Osteocyte (in vitro differentiated cells): ENCODE results near the gene JMJD7. TPM values are rescaled to one million over a fixed set of nuclear protein-coding genes. Genes with fewer than 3 reads are reported as not detected.
"Not testable (repeated sequence)": the region's sequence is repeated elsewhere in the genome, so short reads cannot be mapped to it uniquely, and the experiment has no call there.

Experiments used
- DNase-seq: peaks from one replicate; pipeline ENCODE4 v3.0.0; 2021; ENCODE audit warnings: mixed read lengths; ENCODE audit not compliant: unreplicated experiment; ENCODE audit errors: extremely low spot score
- H3K27ac Mint-ChIP-seq: one replicate; pipeline ENCODE4 v1.8.0; 2021; ENCODE audit warnings: mild to moderate bottlenecking, mixed read lengths; ENCODE audit not compliant: unreplicated experiment
- H3K27me3 Mint-ChIP-seq: one replicate; pipeline ENCODE4 v1.8.0; 2021; ENCODE audit warnings: mixed read lengths; ENCODE audit not compliant: unreplicated experiment
- H3K36me3 Mint-ChIP-seq: one replicate; pipeline ENCODE4 v1.8.0; 2021; ENCODE audit warnings: mixed read lengths; ENCODE audit not compliant: unreplicated experiment
- H3K4me1 Mint-ChIP-seq: one replicate; pipeline ENCODE4 v1.8.0; 2021; ENCODE audit warnings: mixed read lengths; ENCODE audit not compliant: unreplicated experiment
- H3K4me3 Mint-ChIP-seq: one replicate; pipeline ENCODE4 v1.8.0; 2021; ENCODE audit warnings: mild to moderate bottlenecking, moderate library complexity, mixed read lengths; ENCODE audit not compliant: unreplicated experiment
- H3K9me3 Mint-ChIP-seq: one replicate; pipeline ENCODE4 v1.8.0; 2021; ENCODE audit warnings: mixed read lengths; ENCODE audit not compliant: unreplicated experiment
- CTCF ChIP-seq: fragments of 200-600 bp; sonication (generic); IDR thresholded peaks from 2 replicates; pipeline ENCODE4 v1.5.0; 2021; ENCODE audit warnings: antibody characterized with exemption, mild to moderate bottlenecking, moderate library complexity
- total RNA-seq: library from RNA; stranded (reverse); gene quantifications from 2 replicates; pipeline ENCODE4 v1.2.1, GENCODE V29; 2021

JMJD7 gene
- total RNA-seq, 1 donor from 2014 or later, result 14.0 TPM

DNA sequence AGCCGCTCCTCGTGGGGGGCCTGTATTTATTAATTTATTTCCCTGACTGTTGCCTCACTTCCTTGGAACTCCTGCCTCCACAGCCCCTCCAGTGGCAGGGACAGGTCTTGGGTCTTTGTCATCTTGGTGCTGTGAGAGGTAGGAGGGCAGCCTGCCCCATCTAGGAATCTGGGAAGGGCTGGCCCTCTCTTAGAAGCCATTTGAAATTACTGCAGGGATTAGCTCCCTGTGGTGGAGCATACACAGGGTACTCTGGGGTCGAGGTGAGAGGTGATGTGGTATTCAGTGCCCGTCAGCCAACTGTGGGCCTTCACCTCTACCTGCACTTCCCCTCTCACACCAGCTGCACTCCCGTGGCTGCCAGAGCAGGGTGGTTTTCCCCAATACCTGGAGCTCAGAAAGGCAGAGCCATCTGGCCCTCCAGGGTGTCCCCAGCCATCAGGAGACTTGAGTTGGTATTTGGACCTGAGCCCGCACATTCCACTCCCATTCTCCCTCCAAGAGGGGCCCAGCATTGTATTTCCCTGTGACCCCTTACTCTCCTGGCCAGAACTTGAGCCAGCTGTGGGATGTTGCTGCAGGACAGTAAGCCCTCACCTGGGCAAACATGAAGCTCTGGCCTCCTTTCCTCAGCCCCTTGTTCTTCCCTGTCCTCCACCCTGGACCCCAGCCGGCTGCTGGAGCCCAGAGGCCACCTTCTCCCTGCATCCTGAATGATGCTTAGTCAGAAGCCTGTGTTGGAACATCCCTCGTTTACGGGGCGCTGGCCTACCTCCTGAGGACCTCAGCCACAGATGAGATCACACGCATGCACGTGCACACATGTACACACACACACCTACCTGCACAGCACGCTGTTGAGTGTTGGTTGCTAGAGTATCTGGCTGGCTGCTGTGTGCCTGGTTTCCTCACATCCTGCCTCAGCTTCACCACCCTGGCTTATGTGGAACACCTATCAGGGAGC lies 2.0 kb upstream of the JMJD7 start:
- Mint-ChIP-seq H3K4me1 (peaks cover 13% of the 10 kb centered on the region), H3K27ac (peak overlapping the region; percentile 37), H3K4me3 (peak overlapping the region; percentile 60), H3K36me3 (peaks cover 13% of the 10 kb centered on the region), H3K27me3 (no peaks in the 10 kb centered on the region), H3K9me3 (no peaks in the 10 kb centered on the region)
- no peak for TF ChIP-seq CTCF
- DNase-seq, result no peak

GRCh38 chr15:41827290-41827879 lies 507 bp upstream of the JMJD7 start:
- no peak for DNase-seq
- Mint-ChIP-seq H3K9me3 (no peaks in the 10 kb centered on the region), H3K4me1 (peaks cover 13% of the 10 kb centered on the region), H3K36me3 (peaks cover 13% of the 10 kb centered on the region), H3K27me3 (no peaks in the 10 kb centered on the region), H3K27ac (peak overlapping the region; percentile 53), H3K4me3 (peak overlapping the region; percentile 82)
- TF ChIP-seq CTCF, result peak; percentile 6

DNA sequence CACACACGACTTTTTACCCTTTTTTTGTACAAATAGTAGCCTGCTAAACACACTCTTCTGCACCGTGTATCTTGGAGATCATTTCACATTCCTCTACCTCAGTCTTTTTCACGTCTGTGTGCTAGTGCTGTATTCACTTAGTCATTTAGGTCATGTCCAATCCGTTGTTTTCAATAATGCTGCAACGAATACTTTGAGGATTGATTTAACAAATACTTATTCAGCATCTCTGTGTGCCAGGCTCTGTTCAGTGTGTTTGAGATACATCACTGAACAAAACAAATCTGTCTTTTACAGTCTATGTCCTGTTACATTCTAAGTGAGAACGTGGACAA lies 882 bp downstream of the JMJD7 start:
- DNase-seq, result no peak
- TF ChIP-seq CTCF, result no peak

DNA sequence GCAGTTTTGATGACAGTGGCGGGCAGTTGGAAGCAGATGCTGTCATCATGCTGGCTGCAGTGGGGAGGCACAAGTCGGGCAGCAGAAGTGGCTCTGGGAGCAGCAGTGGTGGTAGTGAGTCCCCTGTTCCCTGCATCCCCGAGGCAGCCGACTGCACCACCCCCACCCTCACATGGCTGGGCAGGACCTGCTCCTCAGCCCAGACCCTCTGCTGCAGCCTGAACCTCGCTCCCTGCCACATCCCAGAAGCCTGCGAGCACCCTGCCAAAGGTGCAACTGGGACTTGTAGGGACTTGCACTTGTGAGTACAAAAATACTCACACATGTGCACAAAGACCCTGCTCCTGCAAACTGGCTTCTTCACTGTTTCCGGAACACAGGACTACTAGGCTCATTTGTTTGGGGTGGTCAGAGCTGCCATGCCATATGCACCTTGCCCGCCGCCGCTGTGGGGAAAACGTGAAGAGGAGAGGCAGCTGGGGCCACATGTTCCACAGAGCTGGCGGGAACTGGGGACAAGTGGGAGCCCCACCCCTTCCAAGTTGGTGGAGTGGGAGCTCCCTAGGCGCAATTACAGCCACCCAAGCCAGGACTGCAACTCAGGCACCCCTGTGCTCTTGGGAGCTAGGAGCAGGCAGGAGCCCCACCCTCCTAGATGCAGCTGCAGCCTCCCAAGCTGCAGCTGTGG lies 2.2 kb downstream of the JMJD7 start:
- Mint-ChIP-seq H3K27me3 (no peaks in the 10 kb centered on the region), H3K9me3 (no peaks in the 10 kb centered on the region), H3K4me3 (no peak overlapping the region), H3K27ac (no peak overlapping the region), H3K36me3 (no peaks in the 10 kb centered on the region), H3K4me1 (peaks cover 13% of the 10 kb centered on the region)
- DNase-seq, result no peak
- no peak for TF ChIP-seq CTCF

More for the DNA sequence above, 882 bp downstream of the JMJD7 start:
- Mint-ChIP-seq H3K27ac (peak overlapping the region; percentile 65), H3K36me3 (peaks cover 10% of the 10 kb centered on the region), H3K4me3 (peak overlapping the region; percentile 82), H3K9me3 (no peaks in the 10 kb centered on the region), H3K4me1 (peaks cover 13% of the 10 kb centered on the region), H3K27me3 (no peaks in the 10 kb centered on the region)

GRCh38 chr15:41831291-41831690 lies 3.4 kb downstream of the JMJD7 start:
- H3K4me3 Mint-ChIP-seq, H3K9me3 Mint-ChIP-seq, DNase-seq, H3K27ac Mint-ChIP-seq, H3K27me3 Mint-ChIP-seq, H3K36me3 Mint-ChIP-seq: not testable (repeated sequence)
- peaks cover 24% of the 10 kb centered on the region for H3K4me1 Mint-ChIP-seq
